NCI-H146 treated with DMSO at 0.1 percent for 48 hours (cell line): ENCODE measurements around the gene DDX23.
A peak's percentile ranks its signal among the peaks of the same experiment; 100 is the strongest.
"Not testable (repeated sequence)": the region's sequence is repeated elsewhere in the genome, so short reads cannot be mapped to it uniquely, and the experiment has no call there.

Source experiments
- DNase-seq: peaks from one replicate; lab custom pipeline; 2025; ENCODE audit not compliant: unreplicated experiment; lab: John Stamatoyannopoulos, UW

DDX23 gene

GRCh38 chr12:48851883-48852733, at the start of gene DDX23:
TSS of gene DDX23 (minus strand) at chr12:48852163. CDS start at chr12:48845782, 6,381 bp downstream.
- peak; percentile 97 for DNase-seq

GRCh38 chr12:48901278-48901677, 49.3 kb upstream of the DDX23 start:
- DNase-seq, result no peak

GRCh38 chr12:48899651-48900050, 47.7 kb upstream of the DDX23 start:
- no peak for DNase-seq

GRCh38 chr12:48894271-48894670, 42.3 kb upstream of the DDX23 start:
- no peak for DNase-seq

- DNase-seq, result peak; percentile 69
These were observed 38.9 kb upstream of the DDX23 start for GRCh38 chr12:48890657-48891418.

- DNase-seq, result no peak
These were observed 37.7 kb upstream of the DDX23 start for GRCh38 chr12:48889679-48890078.

GRCh38 chr12:48883305-48884161, 31.6 kb upstream of the DDX23 start:
- no peak for DNase-seq

- DNase-seq, result no peak
These were observed 31.0 kb upstream of the DDX23 start for GRCh38 chr12:48882972-48883304.

GRCh38 chr12:48882315-48882687, 30.3 kb upstream of the DDX23 start:
- no peak for DNase-seq

GRCh38 chr12:48881686-48882314, 29.8 kb upstream of the DDX23 start:
- DNase-seq, result no peak

- no peak for DNase-seq
These were observed 28.7 kb upstream of the DDX23 start for GRCh38 chr12:48880647-48881046.

GRCh38 chr12:48878548-48878947, 26.6 kb upstream of the DDX23 start:
- DNase-seq, result no peak

GRCh38 chr12:48875944-48876515, 24.1 kb upstream of the DDX23 start:
- DNase-seq, result no peak

GRCh38 chr12:48873534-48873933, 21.6 kb upstream of the DDX23 start:
- not testable (repeated sequence) for DNase-seq

- no peak for DNase-seq
These were observed 21.1 kb upstream of the DDX23 start for GRCh38 chr12:48873096-48873495.

GRCh38 chr12:48869191-48869590, 17.2 kb upstream of the DDX23 start:
- no peak for DNase-seq

GRCh38 chr12:48868451-48868850, 16.5 kb upstream of the DDX23 start:
- DNase-seq, result no peak

- DNase-seq, result no peak
These were observed 14.2 kb upstream of the DDX23 start for GRCh38 chr12:48866052-48866711.

- DNase-seq, result peak; percentile 91
These were observed 13.5 kb upstream of the DDX23 start, which contains the start of gene RND1 for GRCh38 chr12:48865281-48866051. TSS of gene RND1 (minus strand) at chr12:48865870. CDS start at chr12:48865767, 103 bp downstream.
